Esophagus squamous epithelium (tissue), 5 donors: Measurements from ENCODE around the gene EYS. TPM values are rescaled to one million over a fixed set of nuclear protein-coding genes. Genes with fewer than 3 reads are reported as not detected.

Source experiments
- DNase-seq: peaks from one replicate; lab custom pipeline; 2025; lab: John Stamatoyannopoulos, UW
- H3K27ac ChIP-seq, 4 donors: fragments of 200-600 bp; sonication (generic); one replicate each; pipeline ENCODE4 v1.5.1; 2016 to 2019; ENCODE audit warnings: mild to moderate bottlenecking in 1 of 4
- H3K27me3 ChIP-seq, 4 donors: fragments of 200-600 bp; sonication (generic); 1 replicate in 3 of 4; 2 replicates in 1 of 4; pipeline versions ENCODE4 v1.5.1 to v1.6.0; 2017 to 2021; ENCODE audit warnings: antibody characterized with exemption in 1 of 4
- H3K36me3 ChIP-seq, 3 donors: fragments of 200-600 bp; sonication (generic); one replicate each; pipeline ENCODE4 v1.5.1; 2016 to 2019
- H3K4me1 ChIP-seq, 3 donors: fragments of 200-600 bp; sonication (generic); one replicate each; pipeline ENCODE4 v1.5.1; 2017 to 2019
- H3K4me3 ChIP-seq, 4 donors: fragments of 200-600 bp; sonication (generic); 1 replicate in 3 of 4; 2 replicates in 1 of 4; pipeline ENCODE4 v1.5.1; 2016 to 2019; ENCODE audit warnings: mild to moderate bottlenecking in 2 of 4, moderate library complexity in 1 of 4
- H3K9me3 ChIP-seq, 3 donors: fragments of 200-600 bp; sonication (generic); one replicate each; pipeline ENCODE4 v1.5.1; 2016 to 2019
- CTCF ChIP-seq, 6 experiments: fragments of 450-650 bp in 4 of 6; fragments of 200-600 bp in 2 of 6; sonication (generic) in 2 of 6; IDR thresholded peaks; one replicate each; pipeline ENCODE4 v1.5.1; 2016 to 2019; ENCODE audit warnings: antibody characterized with exemption in 6 of 6, mild to moderate bottlenecking in 4 of 6, moderate library complexity in 4 of 6
- POLR2A ChIP-seq, 4 donors: fragments of 450-650 bp; IDR thresholded peaks; one replicate each; pipeline ENCODE4 v1.6.1; 2017; ENCODE audit warnings: antibody characterized with exemption in 4 of 4, mild to moderate bottlenecking in 4 of 4, moderate library complexity in 3 of 4
- WGBS, 2 donors: methylation state at CpG; one replicate each; pipeline ENCODE4 v1.1.5; 2018; 5-methylcytosine and 5-hydroxymethylcytosine counted together
- intact Hi-C: fragments of 100-400 bp; cut with DNase I; formaldehyde crosslinking; loops from one replicate; pipeline ENCODE4 v1.15.0; 2022
- total RNA-seq, 4 donors: library from RNA; depleted of rRNA; stranded (reverse); fragments of >200 nt; gene quantifications; one replicate each; pipeline ENCODE4 v1.1.0, GENCODE V29; 2016
- donor health status: DM: yes; HTN: yes; CAD: no.

EYS gene
- total RNA-seq, 4 donors from 2014 or later: 0.87 TPM; not detected in 3

- no peak for TF ChIP-seq POLR2A (IDR thresholded peaks at IDR 0.05)
- no peak for TF ChIP-seq CTCF (IDR thresholded peaks at IDR 0.05)
- Histone ChIP-seq H3K27me3 (no peaks in the 10 kb centered on the region), H3K27ac (no peak overlapping the region), H3K4me3 (no peak overlapping the region), H3K36me3 (no peaks in the 10 kb centered on the region), H3K9me3 (no peaks in the 10 kb centered on the region), H3K4me1 (no peaks in the 10 kb centered on the region)
- DNase-seq: no peak
- 55 to 65% methylated on average over 2 of the region's 2 CpGs for whole genome bisulfite sequencing, 2 donors
- intact Hi-C loops: no loop called here
Measured at GRCh38 chr6:63910863-63911551, 1796.0 kb downstream of the EYS start.

- no peaks in the 10 kb centered on the region for H3K4me1 ChIP-seq
- WGBS, 2 donors: 30 to 38% methylated on average over 4 of the region's 4 CpGs
- DNase-seq: no peak
- TF ChIP-seq POLR2A (IDR thresholded peaks at IDR 0.05) (no peak), CTCF (IDR thresholded peaks at IDR 0.05) (no peak)
- H3K27me3 ChIP-seq: no peaks in the 10 kb centered on the region
- H3K9me3 ChIP-seq: no peaks in the 10 kb centered on the region
- no peak overlapping the region for H3K27ac ChIP-seq
- no peaks in the 10 kb centered on the region for H3K36me3 ChIP-seq
- no peak overlapping the region for H3K4me3 ChIP-seq
- intact Hi-C loops: no loop called here
Measured at GRCh38 chr6:63904650-63905248, 1802.3 kb downstream of the EYS start.

- no peaks in the 10 kb centered on the region for H3K27me3 ChIP-seq
- TF ChIP-seq CTCF (IDR thresholded peaks at IDR 0.05) (no peak), POLR2A (IDR thresholded peaks at IDR 0.05) (no peak)
- no peaks in the 10 kb centered on the region for H3K9me3 ChIP-seq
- H3K27ac ChIP-seq: peak overlapping the region in 1 of 4 donors; percentile 17
- H3K4me1 ChIP-seq: no peaks in the 10 kb centered on the region
- DNase-seq: no peak
- intact Hi-C loops: no loop called here
- no peak overlapping the region for H3K4me3 ChIP-seq
- no peaks in the 10 kb centered on the region for H3K36me3 ChIP-seq
Measured at GRCh38 chr6:63899550-63899949, 1807.5 kb downstream of the EYS start.

GRCh38 chr6:63897952-63898351 is 1809.1 kb downstream of the EYS start:
- Histone ChIP-seq H3K9me3 (no peaks in the 10 kb centered on the region), H3K27me3 (no peaks in the 10 kb centered on the region), H3K36me3 (no peaks in the 10 kb centered on the region), H3K4me1 (no peaks in the 10 kb centered on the region), H3K4me3 (no peak overlapping the region), H3K27ac (no peak overlapping the region)
- TF ChIP-seq CTCF (IDR thresholded peaks at IDR 0.05) (no peak), POLR2A (IDR thresholded peaks at IDR 0.05) (no peak)
- intact Hi-C loops: no loop called here
- WGBS, 2 donors: 67 to 69% methylated on average over 10 of the region's 10 CpGs
- DNase-seq: no peak

GRCh38 chr6:63897459-63897858 is 1809.6 kb downstream of the EYS start:
- no peak for DNase-seq
- Histone ChIP-seq H3K36me3 (no peaks in the 10 kb centered on the region), H3K27ac (no peak overlapping the region), H3K27me3 (no peaks in the 10 kb centered on the region), H3K9me3 (no peaks in the 10 kb centered on the region), H3K4me1 (no peaks in the 10 kb centered on the region), H3K4me3 (no peak overlapping the region)
- intact Hi-C loops: no loop called here
- 79 to 90% methylated on average over 3 of the region's 3 CpGs for WGBS, 2 donors
- TF ChIP-seq POLR2A (IDR thresholded peaks at IDR 0.05) (no peak), CTCF (IDR thresholded peaks at IDR 0.05) (no peak)
